SH-SY5Y (cell line): ENCODE results near the gene EXPH5.

Source experiments
- GATA2 ChIP-seq: IDR thresholded peaks from 2 replicates; pipeline ENCODE4 v1.6.1; 2011; ENCODE audit warnings: mild to moderate bottlenecking, low read depth, low read length
- GATA3 ChIP-seq: IDR thresholded peaks from 2 replicates; pipeline ENCODE4 v1.6.1; 2011; ENCODE audit warnings: low read depth, mild to moderate bottlenecking, low read length, moderate library complexity

- TF ChIP-seq GATA3, result no peak
- TF ChIP-seq GATA2, result no peak
These were observed 77.4 kb downstream of the EXPH5 start for GRCh38 chr11:108516125-108516524.
